ENCODE results near the gene PDE6D.

GRCh38 chr2:231716666-231717280 is 64.3 kb downstream of the PDE6D start:
- TF ChIP-seq POLR2A (IDR thresholded peaks at IDR 0.05; ENCODE audit: extremely low read depth, insufficient read length), result no peak
- TF ChIP-seq, protein P1, sequence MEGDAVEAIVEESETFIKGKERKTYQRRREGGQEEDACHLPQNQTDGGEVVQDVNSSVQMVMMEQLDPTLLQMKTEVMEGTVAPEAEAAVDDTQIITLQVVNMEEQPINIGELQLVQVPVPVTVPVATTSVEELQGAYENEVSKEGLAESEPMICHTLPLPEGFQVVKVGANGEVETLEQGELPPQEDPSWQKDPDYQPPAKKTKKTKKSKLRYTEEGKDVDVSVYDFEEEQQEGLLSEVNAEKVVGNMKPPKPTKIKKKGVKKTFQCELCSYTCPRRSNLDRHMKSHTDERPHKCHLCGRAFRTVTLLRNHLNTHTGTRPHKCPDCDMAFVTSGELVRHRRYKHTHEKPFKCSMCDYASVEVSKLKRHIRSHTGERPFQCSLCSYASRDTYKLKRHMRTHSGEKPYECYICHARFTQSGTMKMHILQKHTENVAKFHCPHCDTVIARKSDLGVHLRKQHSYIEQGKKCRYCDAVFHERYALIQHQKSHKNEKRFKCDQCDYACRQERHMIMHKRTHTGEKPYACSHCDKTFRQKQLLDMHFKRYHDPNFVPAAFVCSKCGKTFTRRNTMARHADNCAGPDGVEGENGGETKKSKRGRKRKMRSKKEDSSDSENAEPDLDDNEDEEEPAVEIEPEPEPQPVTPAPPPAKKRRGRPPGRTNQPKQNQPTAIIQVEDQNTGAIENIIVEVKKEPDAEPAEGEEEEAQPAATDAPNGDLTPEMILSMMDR (IDR thresholded peaks at IDR 0.05; ENCODE audit: low read depth, low read length), result no peak
- TF ChIP-seq, protein P2, sequence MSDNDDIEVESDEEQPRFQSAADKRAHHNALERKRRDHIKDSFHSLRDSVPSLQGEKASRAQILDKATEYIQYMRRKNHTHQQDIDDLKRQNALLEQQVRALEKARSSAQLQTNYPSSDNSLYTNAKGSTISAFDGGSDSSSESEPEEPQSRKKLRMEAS (IDR thresholded peaks at IDR 0.05; ENCODE audit: low read depth, low read length), result no peak
